Esophagus muscularis mucosa (tissue), 4 donors: Measurements from ENCODE around the gene TYMS.

Source experiments
- EP300 ChIP-seq: sonication (generic); formaldehyde crosslinking; IDR thresholded peaks from one replicate; pipeline ENCODE4 v1.6.1; 2017; ENCODE audit warnings: antibody characterized with exemption
- POLR2A ChIP-seq: fragments of 450-650 bp; IDR thresholded peaks from one replicate; pipeline ENCODE4 v1.6.1; 2017; ENCODE audit warnings: antibody characterized with exemption, moderate library complexity, mild to moderate bottlenecking, low read depth
- POLR2AphosphoS5 ChIP-seq, 2 donors: sonication (generic); formaldehyde crosslinking; IDR thresholded peaks; one replicate each; pipeline ENCODE4 v1.6.1; 2017; ENCODE audit warnings: antibody characterized with exemption in 2 of 2
- TF ChIP-seq, protein P1 (sequence below), 3 experiments: fragments of 200-600 bp in 2 of 3; fragments of 450-650 bp in 1 of 3; sonication (generic) in 2 of 3; IDR thresholded peaks; one replicate each; pipeline ENCODE4 v1.5.1; 2017 to 2019; ENCODE audit warnings: antibody characterized with exemption in 3 of 3, mild to moderate bottlenecking in 2 of 3, moderate library complexity in 1 of 3

GRCh38 chr18:652131-652530, 5.3 kb upstream of the TYMS start:
- TF ChIP-seq, protein P1, sequence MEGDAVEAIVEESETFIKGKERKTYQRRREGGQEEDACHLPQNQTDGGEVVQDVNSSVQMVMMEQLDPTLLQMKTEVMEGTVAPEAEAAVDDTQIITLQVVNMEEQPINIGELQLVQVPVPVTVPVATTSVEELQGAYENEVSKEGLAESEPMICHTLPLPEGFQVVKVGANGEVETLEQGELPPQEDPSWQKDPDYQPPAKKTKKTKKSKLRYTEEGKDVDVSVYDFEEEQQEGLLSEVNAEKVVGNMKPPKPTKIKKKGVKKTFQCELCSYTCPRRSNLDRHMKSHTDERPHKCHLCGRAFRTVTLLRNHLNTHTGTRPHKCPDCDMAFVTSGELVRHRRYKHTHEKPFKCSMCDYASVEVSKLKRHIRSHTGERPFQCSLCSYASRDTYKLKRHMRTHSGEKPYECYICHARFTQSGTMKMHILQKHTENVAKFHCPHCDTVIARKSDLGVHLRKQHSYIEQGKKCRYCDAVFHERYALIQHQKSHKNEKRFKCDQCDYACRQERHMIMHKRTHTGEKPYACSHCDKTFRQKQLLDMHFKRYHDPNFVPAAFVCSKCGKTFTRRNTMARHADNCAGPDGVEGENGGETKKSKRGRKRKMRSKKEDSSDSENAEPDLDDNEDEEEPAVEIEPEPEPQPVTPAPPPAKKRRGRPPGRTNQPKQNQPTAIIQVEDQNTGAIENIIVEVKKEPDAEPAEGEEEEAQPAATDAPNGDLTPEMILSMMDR (IDR thresholded peaks at IDR 0.05) = no peak
- TF ChIP-seq POLR2A (no peak), POLR2AphosphoS5 (IDR thresholded peaks at IDR 0.05) (no peak), EP300 (no peak)
